Stromal cell of bone marrow (primary cell): Measurements from ENCODE around the gene CPM.
A peak's percentile ranks its signal among the peaks of the same experiment; 100 is the strongest.

Experiments used
- DNase-seq: peaks from one replicate; pipeline ENCODE4 v3.0.0-alpha.2; 2012; ENCODE audit warnings: low read depth

The CPM gene

GRCh38 chr12:68932961-68933893, at the start of gene CPM:
CPM (minus strand) TSS chr12:68933171; CDS start chr12:68932837, 334 bp downstream.
- peak; percentile 13 for DNase-seq

- DNase-seq: no peak
Observed at GRCh38 chr12:68981516-68981915, 48.5 kb upstream of the CPM start.

- no peak for DNase-seq
Observed at GRCh38 chr12:68980476-68981212, 47.7 kb upstream of the CPM start.

- no peak for DNase-seq
Observed at GRCh38 chr12:68978678-68979077, 45.7 kb upstream of the CPM start.

- no peak for DNase-seq
Observed at GRCh38 chr12:68977909-68978610, 45.1 kb upstream of the CPM start.

DNA sequence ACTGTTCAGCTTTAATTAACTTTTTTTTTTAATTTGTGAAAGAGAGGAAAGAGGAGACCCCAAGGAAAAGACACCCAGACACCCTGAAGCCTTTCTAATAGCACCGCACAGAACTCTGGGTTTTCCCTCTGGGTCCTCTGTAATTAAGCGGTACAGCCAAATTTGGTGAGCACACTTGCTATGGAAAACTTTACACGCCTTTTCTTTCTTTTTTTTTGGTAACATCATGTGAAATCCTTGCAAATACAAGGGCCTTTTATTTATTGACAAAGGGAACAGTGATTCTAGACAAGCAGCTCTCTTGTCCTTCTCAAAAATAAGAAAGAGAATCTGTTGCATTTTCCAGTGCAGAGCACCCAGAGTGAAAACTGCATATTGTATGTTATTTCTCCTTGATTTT, 44.4 kb upstream of the CPM start:
- DNase-seq: no peak

GRCh38 chr12:68976395-68976841, 43.4 kb upstream of the CPM start:
- DNase-seq: no peak

DNA sequence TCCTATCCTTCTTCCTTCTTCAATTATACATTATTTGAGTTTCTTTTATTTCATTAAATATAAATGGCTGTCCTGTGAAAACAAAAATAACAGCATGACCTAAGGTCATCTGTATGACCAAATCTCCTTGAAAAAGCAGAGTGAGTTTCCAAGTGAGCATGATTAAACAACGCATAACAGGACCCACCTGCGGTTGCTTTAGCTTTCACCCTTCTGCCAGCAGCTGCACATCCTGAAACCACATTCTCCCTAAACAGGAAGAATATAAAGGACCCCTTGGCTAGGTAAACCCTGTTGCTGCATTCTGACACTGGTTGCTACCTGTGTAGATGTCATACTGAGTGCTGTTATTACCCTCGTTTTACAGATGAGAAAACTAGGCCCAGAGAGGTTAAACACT, 42.8 kb upstream of the CPM start:
- DNase-seq: no peak

DNA sequence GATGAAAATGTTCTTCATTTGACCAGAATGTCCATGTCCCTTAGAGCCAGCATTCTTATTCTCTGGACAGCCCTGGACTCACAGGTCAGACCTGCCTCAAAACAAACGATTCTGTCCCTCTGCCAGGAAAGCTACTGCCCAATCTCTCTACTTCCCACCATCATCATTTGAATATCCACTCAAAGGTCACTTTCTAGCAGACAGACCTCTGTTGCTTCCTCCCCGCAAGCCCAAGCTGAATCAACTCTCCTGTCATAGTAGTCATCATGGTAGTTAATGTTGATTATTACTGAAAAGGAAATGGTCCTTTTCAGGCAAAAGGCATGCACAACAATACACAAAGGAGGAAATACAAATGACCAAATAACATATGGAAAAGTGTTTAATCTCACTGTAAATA, 39.6 kb upstream of the CPM start:
- DNase-seq: no peak

DNA sequence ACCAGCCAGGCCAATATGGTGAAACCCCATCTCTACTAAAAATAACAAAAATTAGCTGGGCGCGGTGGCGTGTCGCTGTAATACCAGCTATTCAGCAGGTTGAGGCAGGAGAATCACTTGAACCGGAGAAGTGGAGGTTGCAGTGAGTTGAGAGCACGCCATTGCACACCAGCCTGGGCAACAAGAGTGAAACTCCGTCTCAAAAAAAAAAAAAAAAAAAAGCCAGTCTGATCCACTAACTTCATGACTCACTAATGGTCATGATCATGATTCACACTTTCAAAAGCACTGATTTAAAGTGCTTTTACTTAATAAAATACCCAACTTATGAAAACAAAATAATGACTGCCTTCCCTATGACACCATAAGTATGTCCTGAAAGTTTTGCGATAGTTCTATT, 38.4 kb upstream of the CPM start:
- DNase-seq: peak; percentile 60

- no peak for DNase-seq
Observed at GRCh38 chr12:68970951-68971350, 38.0 kb upstream of the CPM start.

DNA sequence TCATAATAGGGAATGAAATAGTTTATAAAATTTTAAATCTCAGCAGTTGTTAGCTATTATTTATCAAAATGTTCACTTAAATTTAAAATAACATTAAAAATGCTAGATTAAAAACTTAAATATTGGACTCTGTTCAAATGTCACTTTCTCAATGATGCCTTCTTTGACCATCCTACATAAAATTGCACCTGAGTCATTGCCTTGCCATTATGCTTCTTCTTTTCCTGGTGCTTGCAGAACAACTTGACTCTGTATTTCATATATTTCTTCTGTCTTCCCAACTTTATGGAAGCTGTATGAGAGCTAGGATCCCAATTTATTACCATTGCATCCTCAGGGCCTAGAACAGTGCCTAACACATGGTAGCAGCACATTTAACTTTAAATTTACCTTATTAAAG, 37.3 kb upstream of the CPM start:
- DNase-seq: no peak

GRCh38 chr12:68967046-68967445, 34.1 kb upstream of the CPM start:
- DNase-seq: no peak

DNA sequence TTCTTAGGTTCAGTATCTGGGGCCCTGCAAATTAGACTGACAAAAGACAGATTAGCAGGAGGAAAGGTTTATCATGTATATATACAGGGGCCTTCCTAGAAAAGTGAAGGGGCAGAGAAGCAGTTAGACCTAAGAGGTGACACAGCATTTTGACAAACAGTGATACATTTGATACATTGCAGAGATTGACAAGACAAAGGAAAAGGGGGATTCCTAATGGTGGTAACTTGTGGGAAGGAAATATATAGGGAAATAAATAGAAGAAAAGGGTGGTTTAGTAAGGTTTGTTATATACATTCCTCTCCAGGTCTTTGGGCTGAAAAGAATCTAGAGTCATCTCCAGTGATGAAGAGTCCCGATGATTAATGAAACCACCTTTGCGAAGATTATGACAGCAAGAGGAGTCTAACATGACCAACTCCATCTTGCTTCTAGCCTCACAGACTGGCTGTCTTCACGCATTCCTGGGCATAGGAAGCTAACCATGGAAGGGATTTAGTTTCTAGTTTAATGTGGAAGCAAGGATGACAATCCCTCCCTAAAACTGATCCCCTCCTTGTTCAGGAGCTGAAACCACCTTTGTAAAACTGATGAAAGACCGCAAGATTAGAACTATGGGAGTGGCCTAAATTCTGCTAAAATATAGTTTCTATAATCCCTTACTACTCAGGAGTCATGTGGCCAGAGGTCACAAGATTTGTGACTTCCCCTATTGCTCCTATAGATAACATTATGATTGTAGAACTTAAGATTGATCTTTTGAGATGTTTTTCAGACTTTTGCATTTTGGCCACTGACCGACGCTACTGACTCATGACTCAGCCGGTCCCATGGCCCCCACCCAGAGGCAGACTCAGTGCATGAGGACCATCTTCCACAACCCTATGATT, 31.1 kb upstream of the CPM start:
- DNase-seq: no peak

- no peak for DNase-seq
Observed at GRCh38 chr12:68962877-68963855, 30.2 kb upstream of the CPM start.

DNA sequence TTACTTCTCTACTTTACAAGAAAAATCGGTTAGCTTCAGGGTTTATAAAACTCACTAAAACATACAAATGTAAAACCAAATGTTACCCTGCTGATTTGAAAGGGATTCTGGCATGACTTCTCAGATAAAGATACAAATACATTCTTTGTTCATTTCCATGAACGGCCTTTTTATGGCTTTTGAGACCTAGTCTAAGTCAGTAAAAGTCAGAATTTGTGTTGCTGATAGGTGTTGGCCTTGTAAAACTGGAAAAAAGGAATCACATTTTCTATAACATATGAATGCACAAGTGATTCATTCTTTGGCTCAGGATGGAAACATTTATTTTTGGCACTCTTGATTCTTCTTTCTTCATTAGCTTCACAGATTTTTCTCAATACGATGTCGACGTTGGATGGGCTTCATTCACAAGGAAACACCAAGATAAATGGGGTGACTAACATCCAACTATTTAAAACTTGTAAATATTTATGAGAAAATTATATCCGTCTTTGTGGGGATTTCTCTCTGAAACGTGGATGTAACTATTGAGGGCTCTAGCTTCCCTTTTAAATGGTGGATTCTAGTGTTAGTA, 27.0 kb upstream of the CPM start:
- DNase-seq: no peak

DNA sequence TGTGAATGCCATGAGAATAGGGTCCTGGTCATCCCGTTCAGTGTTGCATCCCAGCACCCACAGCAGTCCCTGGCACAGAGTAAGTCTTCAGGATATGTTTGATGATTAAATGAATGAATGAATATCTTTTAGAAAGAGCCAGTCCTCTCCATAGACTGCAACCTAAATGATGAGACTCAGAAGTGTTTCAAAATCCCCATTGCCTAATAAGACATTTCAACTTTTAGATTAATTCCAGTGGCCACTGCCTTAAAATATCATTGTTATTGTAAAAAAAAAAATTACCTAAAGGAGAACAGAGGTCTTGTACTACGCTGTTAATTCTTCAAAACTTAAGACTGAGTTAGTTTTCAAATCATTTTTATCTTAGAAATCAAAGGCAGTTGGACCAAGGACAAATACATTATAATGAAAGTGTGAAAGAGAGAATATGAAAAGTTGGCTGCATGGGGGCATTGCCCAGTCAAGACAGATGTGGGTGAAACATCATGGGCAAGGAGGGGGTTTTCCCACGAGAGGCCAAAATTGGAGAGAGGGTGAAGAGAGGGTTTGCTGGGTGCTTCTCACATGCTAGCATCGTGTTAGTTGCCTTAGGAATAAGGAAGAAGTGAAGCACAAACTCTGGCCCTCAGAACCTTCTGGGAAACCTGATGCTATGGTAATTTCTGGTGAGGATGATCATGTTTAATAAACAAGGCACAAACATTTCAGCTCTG, 26.3 kb upstream of the CPM start:
- no peak for DNase-seq

DNA sequence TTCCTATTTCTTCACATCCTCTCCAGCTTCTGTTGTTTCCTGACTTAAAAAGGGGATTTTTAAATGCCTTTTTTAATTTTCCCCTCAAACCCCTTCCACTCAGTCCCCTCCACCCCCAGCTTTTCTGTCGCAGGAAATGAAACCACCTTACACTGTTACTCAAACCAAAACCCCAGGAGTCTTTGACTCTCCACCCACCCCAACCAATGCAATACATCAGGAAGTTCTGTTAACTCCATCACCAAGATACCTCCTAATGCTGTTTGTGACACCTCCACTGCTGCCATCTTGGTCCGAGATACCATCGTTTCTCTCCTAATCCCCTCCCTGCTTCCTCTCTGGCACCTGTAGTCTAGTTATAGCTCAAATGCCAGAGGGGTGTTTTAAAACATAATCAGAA, 25.4 kb upstream of the CPM start:
- DNase-seq: no peak

DNA sequence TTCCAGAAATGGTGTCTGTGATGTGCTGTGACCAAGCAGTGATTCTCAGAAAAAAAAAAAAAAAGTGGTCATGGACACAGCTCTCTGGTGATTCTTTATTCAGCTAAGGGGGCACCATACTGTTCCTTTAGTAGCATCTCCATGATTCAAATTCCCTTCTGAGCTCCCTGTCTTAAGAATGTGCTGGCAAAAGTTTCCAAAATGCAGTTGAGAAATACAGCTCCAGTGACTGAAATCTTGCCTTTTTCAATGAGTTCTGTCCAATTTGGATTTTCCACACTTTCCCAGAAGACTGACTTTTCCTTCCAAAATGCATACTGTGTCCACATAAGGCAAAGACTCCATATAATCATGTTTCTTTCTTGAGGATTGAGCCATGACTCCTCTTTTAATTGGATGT, 24.3 kb upstream of the CPM start:
- DNase-seq: no peak
